Hematopoietic multipotent progenitor cell (in vitro differentiated cells): ENCODE measurements around the gene MORN1. TPM values are rescaled to one million over a fixed set of nuclear protein-coding genes. Genes with fewer than 3 reads are reported as not detected.

Experiments
- DNase-seq, 3 donors: peaks; one replicate each; pipeline ENCODE4 v3.0.0-alpha.2; 2011 to 2015; ENCODE audit warnings: low read depth in 2 of 3, low spot score in 2 of 3
- total RNA-seq: library from RNA; depleted of rRNA; stranded (reverse); fragments of >200 nt; gene quantifications from one replicate; pipeline ENCODE4 v1.2.3, GENCODE V29; 2012

The MORN1 gene
- total RNA-seq, 1 donor = 17.8 TPM

DNA sequence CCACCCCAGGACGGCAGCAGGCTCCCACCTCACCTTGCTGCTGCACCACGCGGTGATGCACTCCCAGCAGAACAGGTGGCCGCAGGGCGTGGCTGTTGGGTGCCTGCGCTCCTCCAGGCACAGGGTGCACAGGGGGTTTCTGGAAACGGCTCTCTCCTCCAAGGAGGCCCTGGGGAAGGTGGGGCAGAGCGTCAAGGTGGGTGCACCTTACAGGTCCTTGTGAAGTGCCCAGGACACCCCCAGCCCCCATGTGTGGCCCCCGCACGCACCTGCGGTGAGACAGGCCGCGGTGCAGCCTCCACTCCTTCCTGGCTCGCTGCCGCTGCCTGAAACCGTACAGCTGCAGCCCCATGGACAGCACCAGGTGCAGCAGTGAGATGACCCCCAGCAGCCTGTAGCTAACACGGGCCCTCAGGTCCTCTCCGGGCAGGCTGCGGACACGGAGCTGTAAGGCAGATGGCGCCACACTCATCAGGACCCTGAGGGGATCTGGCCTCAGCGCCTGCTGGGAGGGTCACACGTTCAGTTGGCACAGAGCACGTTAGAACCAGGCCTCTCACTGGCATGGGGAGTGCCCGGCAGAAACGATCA lies 15.2 kb upstream of the MORN1 start:
- no peak for DNase-seq

DNA sequence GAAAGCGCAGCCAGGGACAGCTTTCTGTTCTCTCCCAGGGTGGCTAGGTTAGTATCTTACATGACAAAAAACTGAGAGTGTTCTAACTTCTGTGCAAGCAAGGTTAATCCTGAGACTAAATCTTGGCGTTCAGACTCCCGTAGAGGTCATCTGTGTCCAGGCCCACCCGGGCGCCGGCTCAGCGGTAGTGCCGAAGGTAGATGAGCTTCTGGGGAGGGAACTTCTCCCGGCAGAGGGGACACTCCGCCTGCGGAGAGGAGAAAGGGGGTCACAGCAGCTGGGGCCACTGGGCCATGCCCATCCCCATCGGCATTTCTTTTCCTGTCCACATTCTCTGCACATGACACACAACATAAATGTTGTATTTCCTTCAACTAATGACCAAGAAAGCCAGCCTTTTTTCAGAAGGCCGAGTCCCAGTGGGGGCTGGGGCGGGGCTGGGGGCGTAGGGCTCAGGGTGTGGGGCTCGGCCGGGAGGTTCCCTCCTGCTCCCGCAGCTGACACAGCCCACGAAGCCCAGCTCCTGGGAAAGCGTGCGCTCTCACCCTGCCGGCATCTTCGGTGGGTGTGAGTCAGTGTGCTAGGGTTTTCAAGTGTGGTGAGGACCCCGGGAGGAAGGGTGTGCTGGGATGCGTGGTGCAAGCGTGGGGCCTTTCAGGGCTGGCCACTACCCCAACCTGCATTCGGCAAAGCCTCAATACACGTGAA lies 14.4 kb upstream of the MORN1 start:
- no peak for DNase-seq

DNA sequence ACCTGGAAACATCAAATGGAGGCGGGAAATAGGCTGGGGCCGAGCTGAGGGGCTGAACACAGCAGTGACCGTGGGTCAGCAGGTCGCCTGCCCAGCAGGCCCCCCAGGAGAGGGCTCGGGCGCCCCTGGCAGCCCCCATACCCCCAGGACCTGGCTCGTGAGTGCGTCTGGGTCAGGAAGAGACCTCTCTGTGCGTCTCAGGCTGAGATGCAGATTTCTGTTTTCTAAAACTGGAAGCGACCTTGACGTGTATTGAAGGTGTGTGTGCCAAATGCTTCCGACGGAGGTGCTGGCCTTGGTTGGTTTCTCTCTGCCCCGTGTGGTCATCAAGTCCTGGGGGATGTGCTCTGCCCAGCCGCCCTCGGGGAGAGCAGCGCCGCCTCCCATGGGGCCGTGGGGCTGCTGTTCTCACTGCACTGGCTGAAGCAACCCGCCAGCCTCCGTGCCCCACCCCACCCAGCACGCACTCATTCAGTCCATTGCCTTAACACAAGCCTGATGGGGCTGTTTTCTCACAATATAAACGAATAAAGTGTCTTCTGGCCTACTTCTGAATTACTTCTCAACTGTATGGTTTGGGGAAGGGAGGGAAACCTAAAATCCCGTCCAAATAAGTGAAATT lies 13.6 kb upstream of the MORN1 start:
- DNase-seq = no peak

DNA sequence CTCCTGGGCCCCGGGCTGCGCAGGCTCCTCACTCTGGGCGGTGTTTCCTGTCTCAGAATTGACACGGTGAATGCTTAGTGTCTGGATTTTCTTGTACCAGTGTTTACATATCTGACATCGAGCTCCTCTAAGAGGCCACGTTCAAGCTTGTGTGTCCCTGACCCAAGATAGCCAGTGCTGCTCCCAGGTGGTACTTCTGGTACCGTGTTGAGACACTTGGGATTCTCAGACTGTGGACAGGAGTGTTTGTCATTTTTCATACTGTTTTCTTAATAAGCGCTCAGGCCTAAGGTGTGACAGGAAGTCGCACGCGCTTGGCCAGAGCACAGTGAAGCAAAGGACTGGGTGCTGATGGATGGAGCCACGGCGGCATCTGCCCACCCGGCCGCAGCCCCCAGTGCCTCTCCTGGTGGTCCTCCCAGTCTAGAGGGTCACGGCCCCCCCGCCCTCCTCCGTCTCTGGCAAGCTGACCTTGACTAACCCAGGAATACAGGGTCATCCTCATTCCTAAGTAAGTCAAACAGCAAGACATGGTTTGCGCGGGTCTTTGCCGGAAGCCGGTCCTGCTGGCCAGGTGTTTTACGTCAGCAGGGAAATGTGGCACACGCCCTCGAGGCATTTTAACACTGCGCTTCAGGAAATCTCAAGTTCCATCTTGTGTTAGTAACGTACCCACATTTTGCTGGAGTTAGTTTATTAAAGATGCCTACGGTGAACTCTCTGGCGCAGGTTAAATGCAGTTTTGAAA lies 13.0 kb upstream of the MORN1 start:
- no peak for DNase-seq

DNA sequence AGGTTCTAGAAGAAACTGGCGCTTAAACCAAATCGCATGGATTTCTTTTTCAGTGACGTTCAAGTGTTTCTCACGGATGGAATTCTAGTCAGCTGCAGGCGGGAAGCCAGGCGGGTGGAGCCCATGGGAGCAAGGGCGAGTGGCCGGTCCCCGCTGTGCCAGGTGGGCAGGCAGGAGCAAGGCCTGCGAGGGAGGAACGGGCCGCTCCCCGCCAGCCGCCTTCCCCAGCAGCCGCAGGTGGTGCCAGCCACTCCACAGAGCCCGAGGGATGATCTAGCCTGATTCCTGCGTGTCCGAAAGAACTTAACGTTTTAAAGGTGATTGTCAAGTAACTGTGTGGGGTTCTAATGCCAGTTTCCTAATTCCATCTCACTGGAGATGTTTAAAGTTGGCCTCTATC lies 11.9 kb upstream of the MORN1 start:
- DNase-seq = no peak

DNA sequence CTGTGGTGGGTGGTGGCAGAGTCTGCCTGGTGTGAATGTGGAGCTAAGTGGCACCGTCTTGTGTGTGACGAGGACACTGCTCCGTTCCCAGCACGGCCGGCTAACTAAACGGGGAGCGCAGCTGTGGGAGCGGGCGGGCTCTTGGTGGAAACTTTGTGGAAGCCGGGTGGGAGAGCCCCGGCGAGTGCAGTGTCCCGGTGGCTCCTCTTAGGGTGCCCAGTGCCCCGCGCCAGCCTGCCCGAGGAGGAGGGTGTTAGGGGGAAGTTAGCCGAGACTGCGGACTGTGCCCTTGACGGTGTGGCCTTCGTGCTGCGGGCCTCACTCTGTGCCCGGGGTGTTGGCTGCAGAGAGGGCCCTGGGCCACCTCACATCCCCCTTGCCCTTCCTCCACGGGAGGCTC lies 11.1 kb upstream of the MORN1 start:
- DNase-seq = no peak

DNA sequence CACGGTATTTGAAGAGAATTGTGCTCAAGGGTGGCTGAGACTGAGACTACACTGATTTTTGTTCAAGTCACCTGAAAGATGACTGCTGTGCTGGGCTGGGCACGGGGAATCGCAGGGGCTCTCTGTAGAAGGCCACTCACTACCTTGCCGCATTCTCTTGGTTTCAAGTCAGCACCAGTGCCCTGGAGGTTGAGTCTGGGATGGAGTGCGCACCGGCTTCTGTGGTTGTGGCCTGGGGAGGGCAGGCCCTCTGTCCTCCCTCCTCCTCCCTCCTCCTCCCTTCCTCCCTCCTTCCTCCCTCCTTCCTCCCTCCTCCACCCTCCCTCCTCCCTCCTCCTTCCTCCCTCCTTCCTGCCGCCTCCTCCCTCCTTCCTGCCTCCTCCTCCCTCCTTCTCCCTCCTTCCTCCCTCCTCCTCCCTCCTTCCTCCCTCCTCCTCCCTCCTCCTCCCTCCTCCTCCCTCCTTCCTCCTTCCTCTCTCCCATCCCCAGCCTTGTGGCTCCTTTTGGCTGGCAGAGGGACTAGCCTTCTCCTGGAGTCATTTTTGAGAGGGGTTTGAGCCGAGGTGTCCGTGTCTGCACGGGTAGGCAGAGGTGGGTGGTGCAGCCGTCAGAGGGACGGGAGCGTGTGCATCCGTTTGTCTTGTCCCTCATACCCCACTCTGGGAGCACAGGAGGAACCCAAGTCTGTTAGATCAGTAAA lies 9.7 kb upstream of the MORN1 start:
- DNase-seq = no peak

DNA sequence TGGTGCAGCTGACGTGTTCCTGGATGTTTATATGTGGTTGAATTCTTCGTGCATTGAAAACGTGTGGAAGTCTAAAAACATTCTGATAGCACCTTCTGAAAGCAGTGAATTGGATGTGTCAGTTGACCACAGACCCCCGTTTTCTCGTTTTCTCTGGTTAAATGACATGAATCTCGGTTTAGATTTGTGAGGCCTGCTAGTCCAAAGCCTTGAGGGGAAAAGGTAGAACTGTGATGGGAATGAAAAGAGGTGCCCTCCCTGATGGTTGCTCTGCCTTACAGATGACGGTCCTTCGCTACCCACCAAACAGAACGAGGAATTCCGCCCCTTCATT lies 9.2 kb upstream of the MORN1 start:
- no peak for DNase-seq

DNA sequence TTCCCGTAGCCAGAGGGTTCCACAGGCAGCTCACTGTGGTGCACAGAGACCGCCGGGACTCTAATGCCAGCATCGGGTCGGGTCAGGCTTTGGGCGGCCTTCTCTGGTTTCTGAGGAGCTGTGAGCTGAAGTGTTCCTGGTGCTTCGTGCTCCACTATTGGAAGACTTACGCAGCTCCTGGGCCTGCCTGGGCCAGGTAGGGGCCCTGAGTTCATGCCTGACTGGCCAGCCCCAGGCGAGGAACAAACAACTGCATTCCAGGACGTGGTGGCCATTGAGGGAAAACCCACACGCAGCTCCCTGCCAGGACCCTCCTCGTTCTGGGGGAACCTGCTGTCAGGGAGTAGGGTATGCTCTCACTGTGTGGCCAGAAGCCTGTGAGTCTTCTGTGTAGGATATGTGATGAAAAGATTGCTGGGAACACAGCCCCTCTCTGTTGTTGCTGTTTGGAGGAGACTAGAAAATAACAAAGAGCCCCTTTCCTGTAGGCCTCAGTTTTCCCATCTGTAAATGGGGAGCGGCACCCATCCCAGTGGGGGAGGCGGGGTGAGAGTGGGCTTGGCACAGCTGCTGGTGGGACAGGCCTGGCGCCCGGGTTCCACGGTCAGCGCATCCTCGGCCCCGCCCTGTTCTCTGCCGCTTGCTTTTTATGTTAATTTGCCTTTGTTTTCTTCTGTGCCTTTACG lies 8.7 kb upstream of the MORN1 start:
- no peak for DNase-seq

DNA sequence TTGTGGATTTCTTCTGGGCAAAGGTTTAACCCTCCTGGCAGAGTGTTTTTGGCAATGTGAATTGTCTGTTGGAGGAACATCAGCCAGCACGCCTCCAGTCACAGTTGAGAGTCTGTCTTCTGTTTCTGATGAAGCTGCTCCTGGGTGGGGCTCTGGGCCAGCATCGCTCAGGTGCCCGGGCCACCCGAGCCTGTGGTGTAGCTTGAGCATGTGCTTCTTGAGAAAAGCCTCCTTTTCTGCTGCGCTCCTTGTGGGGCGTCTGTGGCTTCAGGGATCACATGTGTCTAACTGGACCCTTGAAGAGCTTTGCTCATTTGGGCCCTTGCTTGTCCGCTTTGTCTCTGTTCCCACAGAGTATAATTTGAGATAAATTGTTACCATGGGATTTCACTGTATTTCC lies 7.5 kb upstream of the MORN1 start:
- DNase-seq = no peak

DNA sequence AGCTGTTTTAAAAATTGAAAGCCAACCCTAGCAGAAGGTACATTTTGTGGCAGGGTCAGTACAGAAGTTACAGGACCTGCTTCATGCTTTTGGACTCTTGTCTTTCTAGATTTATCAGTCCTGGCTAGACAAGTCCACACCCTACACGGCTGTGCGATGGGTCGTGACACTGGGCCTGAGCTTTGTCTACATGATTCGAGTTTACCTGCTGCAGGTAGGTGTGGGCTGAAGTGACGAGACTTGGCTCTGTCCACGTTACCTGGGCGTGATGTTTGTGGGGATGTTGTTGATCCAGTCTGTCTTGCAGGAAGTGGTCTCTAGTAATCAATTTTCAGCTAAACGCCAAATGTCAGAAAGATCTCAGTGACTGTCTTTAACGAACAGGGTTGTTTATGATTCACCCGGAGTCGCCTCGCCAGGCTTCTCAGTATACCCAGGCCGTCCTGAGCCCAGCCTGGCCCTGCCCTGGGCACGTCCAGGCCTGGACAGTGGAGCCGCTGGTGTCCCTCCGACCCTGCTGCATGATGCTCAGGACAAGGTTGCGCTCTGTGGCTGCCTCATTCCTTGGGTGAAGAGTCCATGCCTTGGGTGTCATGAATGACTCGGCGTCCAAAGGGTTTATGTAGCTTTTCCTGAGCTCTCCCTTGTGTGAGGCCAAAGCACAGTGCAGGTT lies 5.8 kb upstream of the MORN1 start:
- DNase-seq = no peak

DNA sequence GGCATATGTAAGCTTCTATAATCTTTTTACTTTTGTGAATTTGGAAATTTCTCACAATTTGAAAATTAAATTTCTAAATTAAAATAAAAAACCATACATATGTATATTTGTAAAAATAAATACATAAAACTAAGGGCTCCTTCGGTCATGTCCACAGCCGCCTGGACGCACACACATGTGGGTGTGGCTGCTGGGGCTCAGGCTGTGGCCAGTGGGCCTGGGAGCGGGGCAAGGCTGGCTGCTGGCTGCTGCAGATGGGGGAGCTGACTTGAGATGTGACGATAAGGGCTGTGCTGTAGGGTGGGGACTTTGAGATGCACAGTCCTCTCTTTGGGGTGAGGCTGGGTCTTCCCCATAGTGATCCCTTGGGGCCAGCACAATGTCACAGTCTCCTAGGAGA lies 5.1 kb upstream of the MORN1 start:
- no peak for DNase-seq

DNA sequence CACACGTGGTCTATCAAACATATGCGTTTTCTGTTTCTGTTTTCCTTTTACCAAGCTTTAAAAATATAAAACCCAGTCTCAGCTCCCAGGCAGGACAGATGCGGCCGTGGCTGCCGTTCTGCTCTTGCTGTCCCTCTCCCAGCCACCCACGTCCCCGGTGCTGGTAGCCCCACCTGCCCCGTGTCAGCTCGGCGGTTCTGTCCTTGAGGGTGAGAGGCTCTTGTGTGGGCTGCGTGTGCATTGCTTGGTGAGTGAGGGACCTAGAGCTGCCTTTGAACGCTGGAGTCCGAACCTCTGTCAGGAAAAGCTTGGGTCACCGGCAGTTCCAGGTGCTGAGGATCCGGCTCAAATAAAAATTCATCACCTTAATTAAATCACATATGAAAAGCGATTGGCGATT lies 4.7 kb upstream of the MORN1 start:
- no peak for DNase-seq

DNA sequence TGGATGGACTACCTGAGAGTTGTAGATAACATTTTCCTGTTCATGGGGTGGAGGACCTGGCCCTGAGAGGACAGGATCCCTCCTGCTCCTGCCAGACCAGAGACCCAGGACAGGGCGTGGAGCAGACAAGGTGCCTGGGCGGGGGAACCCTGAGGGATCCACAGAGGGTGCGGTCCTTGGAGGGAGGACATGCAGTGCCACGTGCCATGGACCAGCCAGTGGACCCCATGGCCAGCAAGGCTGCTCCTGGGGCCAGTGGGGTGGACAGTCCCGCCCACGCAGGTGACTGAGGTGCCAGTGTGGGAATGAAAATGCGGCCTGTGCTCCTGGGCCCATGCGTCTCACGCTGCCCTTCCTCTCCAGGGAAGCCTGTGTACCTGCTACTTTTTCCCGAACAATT lies 3.9 kb upstream of the MORN1 start:
- DNase-seq = no peak

DNA sequence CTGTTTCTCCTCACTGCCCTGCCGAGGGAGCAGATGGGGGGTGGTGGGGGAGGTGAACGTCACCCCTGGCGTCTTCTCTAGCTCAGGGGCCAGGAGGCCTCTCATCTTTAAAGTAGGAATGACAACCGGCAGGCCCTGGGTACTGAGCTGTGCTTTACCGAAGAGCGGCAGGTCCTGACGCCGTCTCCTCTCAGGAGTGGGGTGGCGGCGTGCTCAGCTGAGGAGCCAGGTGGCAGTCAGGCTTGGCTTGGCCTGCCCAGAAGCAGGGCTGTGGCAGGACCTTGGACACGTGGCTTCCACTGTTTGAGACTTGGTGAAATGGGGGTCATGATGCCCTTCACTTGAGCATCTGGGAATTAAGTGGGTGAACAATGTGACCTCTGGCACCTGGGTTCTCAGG lies 3.4 kb upstream of the MORN1 start:
- no peak for DNase-seq

DNA sequence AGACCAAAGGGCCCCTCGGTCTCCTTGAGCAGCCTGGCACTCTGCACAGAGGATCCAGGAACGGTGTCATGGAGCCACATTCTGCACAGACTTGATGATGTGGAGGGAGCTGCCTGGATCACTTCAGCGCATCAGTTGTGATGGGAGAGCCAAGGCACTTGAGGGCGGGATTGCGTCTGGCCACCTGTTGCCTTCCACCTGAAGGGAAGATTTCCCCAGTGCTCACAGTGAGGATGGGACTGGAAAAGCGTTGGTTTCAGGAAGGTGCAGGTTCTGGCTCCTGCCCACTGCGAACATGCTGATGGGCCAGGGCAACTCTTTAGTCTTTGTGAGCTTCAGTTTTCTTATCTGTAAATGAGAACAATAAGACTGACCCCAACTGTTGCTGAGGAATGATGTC lies 2.9 kb upstream of the MORN1 start:
- no peak for DNase-seq

DNA sequence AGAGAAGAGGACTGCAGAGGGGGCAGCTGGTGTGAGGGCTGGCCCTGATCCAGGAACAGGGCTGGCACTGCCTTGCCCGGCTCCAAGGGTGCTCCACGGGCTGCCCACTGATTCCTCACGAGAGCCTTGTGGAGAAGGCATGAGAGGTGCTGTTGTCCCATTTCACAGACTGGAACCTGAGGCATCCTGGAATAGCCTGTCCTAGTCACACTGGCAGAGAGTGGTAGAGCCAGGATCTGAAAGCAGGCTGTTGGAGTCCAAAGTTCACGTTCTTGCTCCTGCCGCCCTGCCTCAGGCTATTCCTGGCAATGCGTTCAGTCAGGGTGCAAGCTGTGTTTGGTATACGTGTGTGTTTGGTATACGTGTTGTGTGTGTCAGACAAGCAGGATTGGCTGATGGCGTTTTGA lies 2.1 kb upstream of the MORN1 start:
- DNase-seq = no peak

DNA sequence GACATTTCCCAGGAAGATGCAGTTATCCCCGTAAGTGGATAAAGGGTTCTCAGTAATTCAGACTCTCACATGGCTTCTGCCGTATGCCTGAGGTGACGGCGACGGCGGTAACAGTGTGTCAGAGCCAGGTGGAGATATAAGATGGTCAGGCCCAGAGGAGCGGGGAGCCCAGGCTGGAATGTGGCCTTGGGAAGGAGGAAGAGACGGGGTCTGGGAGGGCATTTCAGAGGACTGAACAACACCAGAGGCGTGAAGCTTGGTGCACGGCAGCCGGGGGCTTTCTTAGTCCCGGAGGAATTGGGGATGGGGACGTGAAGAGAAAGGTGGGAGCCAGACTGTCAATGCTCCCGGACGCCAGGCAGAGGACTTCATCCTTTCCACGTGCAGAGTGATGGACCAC lies 1.3 kb upstream of the MORN1 start:
- DNase-seq = no peak

DNA sequence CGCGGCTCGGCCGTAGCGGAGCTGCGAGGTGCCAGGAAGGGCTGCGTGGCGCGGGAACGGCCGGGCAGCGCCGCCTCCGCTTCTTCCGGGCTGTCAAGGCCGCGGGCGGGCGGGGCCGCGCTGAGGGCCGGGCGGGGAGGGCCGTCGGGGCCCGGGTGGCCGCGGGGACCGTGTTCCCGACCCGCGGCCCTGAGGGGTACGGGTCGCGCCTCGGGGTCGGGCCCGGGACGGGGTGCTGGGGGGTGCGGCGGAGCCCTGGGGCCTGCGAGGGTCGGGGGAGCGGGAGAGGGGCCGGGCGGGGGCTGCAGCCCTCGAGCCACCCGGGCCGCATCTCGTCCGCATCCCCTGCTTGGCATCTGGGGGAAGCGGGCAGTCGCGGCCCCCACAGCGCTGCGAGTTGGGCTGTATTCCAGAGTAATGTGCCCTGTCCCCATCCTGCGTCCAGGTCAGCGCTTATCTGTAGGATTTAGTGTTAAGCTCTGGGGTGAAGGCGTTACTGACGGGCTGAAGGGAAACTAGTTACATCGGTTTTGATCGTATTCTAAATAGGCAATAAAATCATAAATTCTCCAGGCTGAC lies 666 bp upstream of the MORN1 start:
- DNase-seq = no peak

DNA sequence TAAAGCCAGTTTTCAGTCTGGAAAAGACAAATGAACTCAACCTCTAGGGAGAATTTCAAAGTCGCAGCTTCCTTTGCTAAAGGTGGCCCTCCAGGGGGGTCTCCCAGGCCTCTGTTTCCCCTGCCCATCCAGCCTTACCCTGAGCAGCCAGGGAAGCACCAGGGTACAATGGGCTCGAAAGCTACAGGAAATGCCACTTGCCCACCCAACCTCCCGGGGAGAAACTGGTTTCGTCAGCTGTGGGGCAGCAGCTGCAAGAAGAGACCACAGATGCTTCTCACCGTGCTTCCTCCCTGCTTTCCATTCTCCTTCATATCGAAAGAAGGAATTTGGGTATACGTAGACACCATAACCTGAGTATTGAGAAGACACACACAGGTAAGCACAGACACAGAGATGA lies 1.7 kb downstream of the MORN1 start:
- no peak for DNase-seq
